Spleen (tissue), 7 donors: ENCODE data around the gene MEIG1.
A peak's percentile ranks its signal among the peaks of the same experiment; 100 is the strongest.

ENCODE experiments used
- CTCF ChIP-seq, 11 experiments: fragments of 200-600 bp in 7 of 11; fragments of 450-650 bp in 4 of 11; sonication (generic) in 4 of 11; IDR thresholded peaks in 8 of 11; conservative IDR thresholded peaks in 3 of 11; 1 replicate in 7 of 11; 2 replicates in 4 of 11; pipeline versions ENCODE4 v1.4.0 to v1.8.0; 2016 to 2021; ENCODE audit warnings: antibody characterized with exemption in 11 of 11, inconsistent platforms in 4 of 11, mild to moderate bottlenecking in 1 of 11
- POLR2A ChIP-seq, 3 donors: fragments of 450-650 bp; IDR thresholded peaks; one replicate each; pipeline ENCODE4 v1.5.1; 2017; ENCODE audit warnings: antibody characterized with exemption in 3 of 3, mild to moderate bottlenecking in 1 of 3
- POLR2AphosphoS5 ChIP-seq, 3 donors: sonication (generic); formaldehyde crosslinking; IDR thresholded peaks; one replicate each; pipeline ENCODE4 v1.5.1; 2017; ENCODE audit warnings: antibody characterized with exemption in 3 of 3
- donor health status: DM: no; HTN: no; CAD: no; lungs with moderate emphysema.
- donor health status: DM: no; HTN: no; CAD: no.
- donor health status: DM: no; HTN: no; CAD: no.

- TF ChIP-seq POLR2A (IDR thresholded peaks at IDR 0.05) (no peak), CTCF (IDR thresholded peaks at IDR 0.05 in 8 of 11, conservative IDR thresholded peaks at IDR 0.05 in 3 of 11) (no peak), POLR2AphosphoS5 (IDR thresholded peaks at IDR 0.05) (peak; percentile 72 to 85 (median 84))
These were observed at the start of gene MEIG1 for GRCh38 chr10:14959221-14960057.
